Right lobe of liver (tissue), 6 donors: ENCODE results near the gene FBXO15. TPM values are rescaled to one million over a fixed set of nuclear protein-coding genes. Genes with fewer than 3 reads are reported as not detected.

ENCODE experiments used
- ATAC-seq, 4 donors: fragments of 200-7000 bp; cut with Tn5 transposase; one replicate each; pipeline ENCODE4 v1.9.1; 2020; ENCODE audit warnings: mild to moderate bottlenecking in 4 of 4, moderate library complexity in 4 of 4
- DNase-seq, 3 donors: peaks; one replicate each; pipeline ENCODE4 v3.0.0-alpha.2; 2020
- H3K27ac ChIP-seq, 3 donors: fragments of 200-600 bp; one replicate each; pipeline ENCODE4 v1.8.0; 2022
- H3K27me3 ChIP-seq, 2 donors: fragments of 200-600 bp; one replicate each; pipeline ENCODE4 v1.8.0; 2022
- H3K36me3 ChIP-seq, 4 donors: fragments of 200-600 bp; sonication (generic) in 1 of 4; one replicate each; pipeline versions ENCODE4 v1.5.1 to v1.8.0; 2017 to 2022; ENCODE audit warnings: control low read depth in 1 of 4
- H3K4me1 ChIP-seq, 4 donors: fragments of 200-600 bp; sonication (generic) in 1 of 4; one replicate each; pipeline versions ENCODE4 v1.5.1 to v1.8.0; 2017 to 2022; ENCODE audit warnings: control low read depth in 1 of 4
- H3K4me3 ChIP-seq, 3 donors: fragments of 200-600 bp; one replicate each; pipeline ENCODE4 v1.8.0; 2022
- H3K9me3 ChIP-seq, 4 donors: fragments of 200-600 bp; sonication (generic) in 1 of 4; one replicate each; pipeline versions ENCODE4 v1.5.1 to v1.8.0; 2017 to 2022; ENCODE audit warnings: control low read depth in 1 of 4
- POLR2A ChIP-seq: fragments of 450-650 bp; IDR thresholded peaks from one replicate; pipeline ENCODE4 v1.6.1; 2017; ENCODE audit warnings: antibody characterized with exemption, mild to moderate bottlenecking
- WGBS: methylation state at CpG from one replicate; pipeline ENCODE4 v1.1.6; 2018; ENCODE audit warnings: low coverage, low lambda C conversion rate; ENCODE audit not compliant: insufficient coverage; ENCODE audit errors: missing lambda C conversion rate; 5-methylcytosine and 5-hydroxymethylcytosine counted together
- intact Hi-C, 2 donors: fragments of 100-400 bp; cut with DNase I; formaldehyde crosslinking; loops; one replicate each; pipeline versions ENCODE4 v1.11.2 to v1.14.1; 2022
- total RNA-seq, 6 experiments: library from RNA; depleted of rRNA in 2 of 6; stranded (reverse); fragments of >200 nt in 2 of 6; fragmentation: NEBNext Ultra II Directional in 3 of 6; extraction: Animal tissue kit (Norgen Biotek cat#: 25700) in 3 of 6; gene quantifications; one replicate each; pipeline versions ENCODE4 v1.1.0 to v1.2.4, GENCODE V29; 2016 to 2023
- TF ChIP-seq, protein P1 (sequence below), 4 donors: fragments of 200-600 bp in 3 of 4; fragments of 450-650 bp in 1 of 4; IDR thresholded peaks; one replicate each; pipeline versions ENCODE4 v1.5.1 to v1.8.0; 2016 to 2022; ENCODE audit warnings: antibody characterized with exemption in 4 of 4, mild to moderate bottlenecking in 2 of 4
- donor health status: DM: no; HTN: yes; CAD: no.
- donor health status: DM: no; HTN: no; CAD: no.
- donor health status: DM: no; HTN: no; CAD: no.
- donor health status: DM: no; HTN: yes; CAD: no.
- donor health status: DM: no; HTN: yes; CAD: no.

FBXO15 gene
- total RNA-seq, 6 experiments from 2014 or later = 0.19 to 1.7 (median 0.60) TPM; not detected in 1

GRCh38 chr18:74064510-74064909 is 83.1 kb downstream of the FBXO15 start:
- Histone ChIP-seq H3K4me1 (peaks cover 0 to 8% (median 0%) of the 10 kb centered on the region in 4 donors), H3K27ac (no peak overlapping the region), H3K4me3 (no peak overlapping the region), H3K36me3 (no peaks in the 10 kb centered on the region), H3K27me3 (no peaks in the 10 kb centered on the region), H3K9me3 (no peaks in the 10 kb centered on the region)
- TF ChIP-seq, protein P1, sequence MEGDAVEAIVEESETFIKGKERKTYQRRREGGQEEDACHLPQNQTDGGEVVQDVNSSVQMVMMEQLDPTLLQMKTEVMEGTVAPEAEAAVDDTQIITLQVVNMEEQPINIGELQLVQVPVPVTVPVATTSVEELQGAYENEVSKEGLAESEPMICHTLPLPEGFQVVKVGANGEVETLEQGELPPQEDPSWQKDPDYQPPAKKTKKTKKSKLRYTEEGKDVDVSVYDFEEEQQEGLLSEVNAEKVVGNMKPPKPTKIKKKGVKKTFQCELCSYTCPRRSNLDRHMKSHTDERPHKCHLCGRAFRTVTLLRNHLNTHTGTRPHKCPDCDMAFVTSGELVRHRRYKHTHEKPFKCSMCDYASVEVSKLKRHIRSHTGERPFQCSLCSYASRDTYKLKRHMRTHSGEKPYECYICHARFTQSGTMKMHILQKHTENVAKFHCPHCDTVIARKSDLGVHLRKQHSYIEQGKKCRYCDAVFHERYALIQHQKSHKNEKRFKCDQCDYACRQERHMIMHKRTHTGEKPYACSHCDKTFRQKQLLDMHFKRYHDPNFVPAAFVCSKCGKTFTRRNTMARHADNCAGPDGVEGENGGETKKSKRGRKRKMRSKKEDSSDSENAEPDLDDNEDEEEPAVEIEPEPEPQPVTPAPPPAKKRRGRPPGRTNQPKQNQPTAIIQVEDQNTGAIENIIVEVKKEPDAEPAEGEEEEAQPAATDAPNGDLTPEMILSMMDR (IDR thresholded peaks at IDR 0.05) = no peak
- TF ChIP-seq POLR2A = no peak
- WGBS = 50% methylated on average over 1 of the region's 6 CpGs
- no peak for ATAC-seq
- no peak for DNase-seq
- intact Hi-C loops = no loop called here

DNA sequence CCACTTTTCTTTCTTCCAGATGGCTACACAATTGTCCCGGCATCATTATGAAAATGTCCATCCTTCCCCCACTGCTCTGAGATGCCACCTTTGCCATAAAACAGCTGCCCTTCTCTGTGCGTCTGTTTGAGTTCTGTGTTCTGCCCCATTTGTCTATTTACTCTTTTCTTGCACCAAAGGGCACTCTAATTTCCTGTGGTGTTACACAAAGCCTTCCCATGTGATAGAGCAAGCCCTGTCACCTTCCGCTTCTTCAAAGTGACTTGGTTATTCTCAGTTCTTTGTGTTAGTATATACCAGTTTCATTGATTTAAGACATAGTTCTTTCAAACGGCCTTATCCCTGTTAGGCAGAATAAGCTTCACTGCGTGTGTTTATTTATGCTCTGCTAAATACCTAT is 84.1 kb downstream of the FBXO15 start:
- H3K4me3 ChIP-seq = no peak overlapping the region
- peaks cover 0 to 8% (median 0%) of the 10 kb centered on the region in 4 donors for H3K4me1 ChIP-seq
- H3K27me3 ChIP-seq = no peaks in the 10 kb centered on the region
- ATAC-seq = no peak
- TF ChIP-seq POLR2A = no peak
- TF ChIP-seq, protein P1 (IDR thresholded peaks at IDR 0.05) = no peak
- no peaks in the 10 kb centered on the region for H3K9me3 ChIP-seq
- intact Hi-C loops = no loop called here
- 51% methylated on average over 5 of the region's 5 CpGs for WGBS
- no peak overlapping the region for H3K27ac ChIP-seq
- no peaks in the 10 kb centered on the region for H3K36me3 ChIP-seq
- DNase-seq = no peak

DNA sequence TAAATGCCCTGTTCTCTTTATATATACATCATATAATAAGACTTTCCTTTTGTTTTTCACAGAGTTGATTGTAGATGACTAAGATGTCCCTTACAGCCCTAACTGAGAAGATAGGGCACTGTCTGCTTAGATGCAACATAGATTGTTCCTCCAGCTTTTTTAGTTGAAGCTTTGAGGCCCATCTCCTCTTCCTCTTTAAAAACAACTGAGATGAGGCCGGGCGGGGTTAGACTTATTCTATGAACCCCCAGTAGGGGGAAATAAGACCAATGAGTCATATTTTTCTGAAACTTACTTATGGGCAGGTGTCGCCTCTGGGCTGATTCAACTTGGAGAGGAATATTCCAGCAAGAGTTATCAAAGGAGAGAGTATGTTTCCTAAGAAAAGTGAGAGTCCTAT is 84.6 kb downstream of the FBXO15 start:
- H3K36me3 ChIP-seq = no peaks in the 10 kb centered on the region
- DNase-seq = no peak
- H3K27me3 ChIP-seq = no peaks in the 10 kb centered on the region
- ATAC-seq = no peak
- H3K27ac ChIP-seq = no peak overlapping the region
- peaks cover 0 to 8% (median 0%) of the 10 kb centered on the region in 4 donors for H3K4me1 ChIP-seq
- TF ChIP-seq, protein P1 (IDR thresholded peaks at IDR 0.05) = no peak
- TF ChIP-seq POLR2A = no peak
- 56% methylated on average over 3 of the region's 3 CpGs for WGBS
- H3K9me3 ChIP-seq = no peaks in the 10 kb centered on the region
- no peak overlapping the region for H3K4me3 ChIP-seq
- intact Hi-C loops = no loop called here

DNA sequence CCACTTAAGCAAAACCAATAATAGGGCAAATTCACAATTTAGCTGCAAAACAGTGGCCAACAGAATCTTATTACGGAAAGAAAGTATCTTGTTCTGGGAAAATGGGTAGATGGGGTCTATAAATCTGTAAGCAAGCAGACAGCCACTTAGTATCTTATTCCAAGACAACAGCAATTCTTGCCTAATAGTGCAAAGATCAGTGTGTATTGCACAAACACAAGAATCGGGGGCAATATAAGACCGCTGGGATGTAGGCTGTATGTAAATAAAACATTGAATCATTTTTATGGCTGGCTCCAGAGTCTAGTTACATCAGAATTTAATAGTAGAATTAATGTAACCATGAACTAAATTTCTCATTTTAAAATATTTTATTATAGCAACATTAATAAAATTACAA is 85.6 kb downstream of the FBXO15 start:
- peaks cover 0 to 8% (median 0%) of the 10 kb centered on the region in 4 donors for H3K4me1 ChIP-seq
- DNase-seq (no peak), ATAC-seq (peak in 2 of 4 donors; percentile 54 to 62)
- no peak overlapping the region for H3K4me3 ChIP-seq
- 45% methylated on average over 3 of the region's 3 CpGs for WGBS
- no peaks in the 10 kb centered on the region for H3K27me3 ChIP-seq
- no peak for TF ChIP-seq POLR2A
- intact Hi-C loops = no loop called here
- H3K36me3 ChIP-seq = no peaks in the 10 kb centered on the region
- no peaks in the 10 kb centered on the region for H3K9me3 ChIP-seq
- H3K27ac ChIP-seq = no peak overlapping the region

GRCh38 chr18:74060579-74060978 is 87.1 kb downstream of the FBXO15 start:
- H3K27ac ChIP-seq = no peak overlapping the region
- H3K27me3 ChIP-seq = no peaks in the 10 kb centered on the region
- WGBS = 68% methylated on average over 2 of the region's 3 CpGs
- H3K9me3 ChIP-seq = no peaks in the 10 kb centered on the region
- no peak for DNase-seq
- no peak for TF ChIP-seq POLR2A
- TF ChIP-seq, protein P1 (IDR thresholded peaks at IDR 0.05) = no peak
- H3K4me3 ChIP-seq = no peak overlapping the region
- no peak for ATAC-seq
- H3K4me1 ChIP-seq = peaks cover 0 to 8% (median 0%) of the 10 kb centered on the region in 4 donors
- intact Hi-C loops = no loop called here
- no peaks in the 10 kb centered on the region for H3K36me3 ChIP-seq
